Activated CD4-positive, alpha-beta memory T cell treated with anti-CD3 and anti-CD28 coated beads for 36 hours (primary cell): ENCODE measurements around the gene HDHD5. TPM values are rescaled to one million over a fixed set of nuclear protein-coding genes. Genes with fewer than 3 reads are reported as not detected.
"Not testable (repeated sequence)": the region's sequence is repeated elsewhere in the genome, so short reads cannot be mapped to it uniquely, and the experiment has no call there.

ENCODE experiments used
- CTCF ChIA-PET: fragments of 350-600 bp; sonication (Branson Sonifier 250); formaldehyde crosslinking; loops from one replicate; lab custom pipeline; 2021; ENCODE audit warnings: antibody characterized with exemption, inconsistent platforms; lab: Charles Lee
- POLR2A ChIA-PET: fragments of 350-600 bp; sonication (Branson Sonifier 250); formaldehyde crosslinking; loops from one replicate; lab custom pipeline; 2021; ENCODE audit warnings: antibody characterized with exemption; lab: Charles Lee
- DNase-seq: peaks from one replicate; pipeline ENCODE4 v3.0.0-alpha.2; 2020
- H3K27ac Mint-ChIP-seq: one replicate; pipeline ENCODE4 v1.8.0; 2021; ENCODE audit warnings: mixed read lengths
- H3K27me3 Mint-ChIP-seq: one replicate; pipeline ENCODE4 v1.8.0; 2021; ENCODE audit warnings: mixed read lengths
- H3K36me3 Mint-ChIP-seq: one replicate; pipeline ENCODE4 v1.8.0; 2021; ENCODE audit warnings: mixed read lengths
- H3K4me1 Mint-ChIP-seq: one replicate; pipeline ENCODE4 v1.8.0; 2021; ENCODE audit warnings: low read depth, mixed read lengths
- H3K4me3 Mint-ChIP-seq: one replicate; pipeline ENCODE4 v1.8.0; 2021; ENCODE audit warnings: mild to moderate bottlenecking, mixed read lengths
- H3K9me3 Mint-ChIP-seq: one replicate; pipeline ENCODE4 v1.8.0; 2021; ENCODE audit warnings: mixed read lengths
- intact Hi-C: fragments of 100-400 bp; cut with micrococcal nuclease; formaldehyde crosslinking; loops from one replicate; pipeline ENCODE4 v1.15.1; 2023
- total RNA-seq, 2 experiments: library from RNA; stranded (reverse); gene quantifications; one replicate each; pipeline ENCODE4 v1.2.3, GENCODE V29; 2021

Gene HDHD5
- total RNA-seq, 2 experiments from 2014 or later = 42.2 to 42.9 TPM

DNA sequence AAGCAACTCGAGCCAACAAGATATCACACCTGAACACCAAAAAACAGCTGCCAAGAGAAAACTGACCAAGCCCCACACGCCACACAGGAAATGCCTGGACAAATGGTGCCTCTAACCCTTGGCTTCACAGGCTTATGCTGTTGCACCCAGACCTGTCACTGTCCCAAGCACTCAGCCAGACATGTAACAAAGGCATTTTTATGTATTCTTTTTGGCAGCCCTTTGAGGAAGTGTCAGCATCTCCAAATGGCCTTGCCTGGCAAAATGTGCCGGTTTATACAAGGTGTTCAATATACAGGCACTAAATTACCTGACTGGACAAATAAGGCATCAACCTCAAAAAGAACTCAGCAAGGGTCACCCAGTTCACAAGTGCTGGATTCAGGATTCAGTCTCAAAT lies 6.1 kb downstream of the HDHD5 start:
- Mint-ChIP-seq H3K36me3 (no peaks in the 10 kb centered on the region), H3K4me1 (peaks cover 24% of the 10 kb centered on the region), H3K9me3 (no peaks in the 10 kb centered on the region), H3K27ac (no peak overlapping the region), H3K4me3 (no peak overlapping the region), H3K27me3 (no peaks in the 10 kb centered on the region)
- intact Hi-C loops = no loop called here
- POLR2A ChIA-PET = no interaction called here
- DNase-seq = no peak
- CTCF ChIA-PET = interaction anchor here (1.2 kb wide), 1 partner anchor 18 kb away, joined by 4 read pairs; no protein-coding TSS in a partner anchor

GRCh38 chr22:17152340-17152739 lies 6.7 kb downstream of the HDHD5 start:
- Mint-ChIP-seq H3K27me3 (no peaks in the 10 kb centered on the region), H3K4me3 (no peak overlapping the region), H3K27ac (no peak overlapping the region), H3K4me1 (peaks cover 17% of the 10 kb centered on the region), H3K9me3 (no peaks in the 10 kb centered on the region), H3K36me3 (peaks cover 3% of the 10 kb centered on the region)
- intact Hi-C loops = no loop called here
- DNase-seq = no peak
- ChIA-PET CTCF (no interaction called here), POLR2A (no interaction called here)

GRCh38 chr22:17149076-17149815 lies 9.8 kb downstream of the HDHD5 start:
- H3K27ac Mint-ChIP-seq = no peak overlapping the region
- no peak for DNase-seq
- peaks cover 3% of the 10 kb centered on the region for H3K36me3 Mint-ChIP-seq
- peaks cover 4% of the 10 kb centered on the region for H3K4me1 Mint-ChIP-seq
- H3K4me3 Mint-ChIP-seq = no peak overlapping the region
- ChIA-PET CTCF (interaction anchor here (3.3 kb wide), 1 partner anchor 22 kb away, joined by 16 read pairs; no protein-coding TSS in a partner anchor), POLR2A (no interaction called here)
- intact Hi-C loops = no loop called here
- H3K27me3 Mint-ChIP-seq = no peaks in the 10 kb centered on the region
- no peaks in the 10 kb centered on the region for H3K9me3 Mint-ChIP-seq

- H3K4me3 Mint-ChIP-seq, H3K27me3 Mint-ChIP-seq, intact Hi-C loops, H3K36me3 Mint-ChIP-seq, DNase-seq, H3K4me1 Mint-ChIP-seq, H3K27ac Mint-ChIP-seq, POLR2A ChIA-PET, CTCF ChIA-PET, H3K9me3 Mint-ChIP-seq: not testable (repeated sequence)
Measured at GRCh38 chr22:17147458-17147857, 11.6 kb downstream of the HDHD5 start.

DNA sequence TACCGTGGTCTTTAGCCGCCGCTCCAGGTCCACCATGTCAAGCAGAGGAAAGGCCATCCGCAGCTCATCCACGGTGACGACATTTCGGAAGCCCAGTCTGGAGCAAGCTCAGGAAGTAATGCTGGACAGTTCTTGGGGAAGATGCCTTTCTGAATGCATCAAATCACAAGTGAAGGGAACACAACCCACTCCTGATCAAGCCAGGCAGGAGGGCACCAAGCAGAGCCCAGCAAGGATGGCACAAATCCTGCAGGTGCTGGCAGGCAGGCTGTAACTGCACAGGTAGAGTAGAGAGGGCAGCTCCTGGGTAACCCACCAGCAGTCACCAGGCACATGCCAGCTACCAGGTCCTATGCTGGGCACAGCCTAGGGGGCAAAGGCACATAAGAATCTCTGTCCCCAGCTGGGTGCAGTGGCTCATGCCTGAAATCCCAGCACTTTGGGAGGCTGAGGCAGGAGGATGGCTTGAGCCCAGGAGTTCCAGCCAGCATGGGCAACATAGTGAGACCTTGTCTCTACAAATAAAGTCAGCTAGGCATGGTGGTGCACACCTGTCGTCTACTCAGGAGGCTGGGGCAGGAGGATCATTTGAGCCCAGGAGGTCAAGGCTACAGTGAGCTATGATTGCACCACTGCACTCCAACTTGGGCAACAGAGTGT lies 13.9 kb downstream of the HDHD5 start:
- no peak for DNase-seq
- POLR2A ChIA-PET = no interaction called here
- no peaks in the 10 kb centered on the region for H3K27me3 Mint-ChIP-seq
- intact Hi-C loops = no loop called here
- no peak overlapping the region for H3K27ac Mint-ChIP-seq
- CTCF ChIA-PET = interaction anchor here (0.7 kb wide), 2 partner anchors 20 to 75 kb away, joined by 3 read pairs; no protein-coding TSS in a partner anchor
- no peak overlapping the region for H3K4me3 Mint-ChIP-seq
- no peaks in the 10 kb centered on the region for H3K4me1 Mint-ChIP-seq
- H3K9me3 Mint-ChIP-seq = no peaks in the 10 kb centered on the region
- peaks cover 18% of the 10 kb centered on the region for H3K36me3 Mint-ChIP-seq

GRCh38 chr22:17143826-17144225 lies 15.3 kb downstream of the HDHD5 start:
- no peak for DNase-seq
- no peaks in the 10 kb centered on the region for H3K4me1 Mint-ChIP-seq
- CTCF ChIA-PET = no interaction called here
- H3K27me3 Mint-ChIP-seq = no peaks in the 10 kb centered on the region
- intact Hi-C loops = no loop called here
- POLR2A ChIA-PET = no interaction called here
- peaks cover 21% of the 10 kb centered on the region for H3K36me3 Mint-ChIP-seq
- H3K4me3 Mint-ChIP-seq = no peak overlapping the region
- no peaks in the 10 kb centered on the region for H3K9me3 Mint-ChIP-seq
- no peak overlapping the region for H3K27ac Mint-ChIP-seq

GRCh38 chr22:17143101-17143500 lies 16.0 kb downstream of the HDHD5 start:
- POLR2A ChIA-PET = no interaction called here

DNA sequence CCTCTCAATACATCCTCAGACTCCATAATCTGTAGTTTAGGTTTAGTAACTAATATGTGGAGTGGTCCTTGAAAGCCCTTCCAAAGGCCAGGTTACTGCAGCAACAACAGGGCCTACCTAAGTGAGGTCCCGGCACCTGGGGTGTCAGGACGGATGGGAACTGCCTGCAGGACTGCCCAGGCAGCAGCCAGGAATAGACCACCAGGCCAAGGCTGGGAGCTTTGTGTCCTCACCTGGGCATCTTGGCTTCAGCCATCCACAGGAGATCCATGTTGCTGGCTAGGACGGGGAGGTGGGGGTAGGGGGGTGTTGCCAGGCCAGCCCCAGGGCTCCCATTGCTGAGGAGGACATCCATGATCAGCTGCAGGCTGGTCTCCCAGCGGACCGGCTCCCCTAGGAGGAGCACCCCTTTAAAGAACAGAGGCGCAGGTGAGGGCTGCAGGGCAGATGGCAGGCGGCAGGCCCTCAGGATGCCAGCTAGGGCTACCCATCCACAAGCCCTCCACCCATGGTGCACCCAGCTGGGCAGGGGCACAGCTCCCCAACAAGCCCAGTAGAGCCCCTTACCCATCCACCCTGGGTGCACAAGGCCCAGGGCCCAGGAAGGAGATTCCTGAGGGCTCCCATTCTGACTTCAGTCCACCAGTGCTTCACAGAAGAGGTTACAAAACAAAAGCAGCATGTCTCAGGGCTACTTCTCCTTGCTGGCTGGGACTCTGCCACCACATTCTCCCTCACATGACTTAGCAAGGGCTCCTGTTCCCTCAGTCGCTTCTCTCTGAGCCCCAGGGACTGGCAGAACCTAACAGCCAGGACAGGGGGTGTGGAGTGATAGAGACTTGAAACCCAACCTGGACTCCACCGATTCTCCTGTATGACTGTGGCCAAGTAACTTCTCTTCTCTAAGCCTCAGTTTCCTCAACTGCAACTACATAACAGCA lies 18.0 kb downstream of the HDHD5 start:
- intact Hi-C loops = no loop called here
- no peaks in the 10 kb centered on the region for H3K4me1 Mint-ChIP-seq
- no peak for DNase-seq
- H3K4me3 Mint-ChIP-seq = no peak overlapping the region
- no peaks in the 10 kb centered on the region for H3K9me3 Mint-ChIP-seq
- no peaks in the 10 kb centered on the region for H3K27me3 Mint-ChIP-seq
- POLR2A ChIA-PET = no interaction called here
- CTCF ChIA-PET = interaction anchor here (0.6 kb wide), 1 partner anchor 72 kb away, joined by 3 read pairs; no protein-coding TSS in a partner anchor
- H3K27ac Mint-ChIP-seq = no peak overlapping the region
- peaks cover 21% of the 10 kb centered on the region for H3K36me3 Mint-ChIP-seq

More at GRCh38 chr22:17143101-17143500, 16.0 kb downstream of the HDHD5 start:
- intact Hi-C loops = no loop called here
- no peaks in the 10 kb centered on the region for H3K4me1 Mint-ChIP-seq
- H3K4me3 Mint-ChIP-seq = no peak overlapping the region
- no peaks in the 10 kb centered on the region for H3K27me3 Mint-ChIP-seq
- H3K36me3 Mint-ChIP-seq = peaks cover 21% of the 10 kb centered on the region
- no peak for DNase-seq
- no peaks in the 10 kb centered on the region for H3K9me3 Mint-ChIP-seq
- CTCF ChIA-PET = no interaction called here
- H3K27ac Mint-ChIP-seq = no peak overlapping the region

DNA sequence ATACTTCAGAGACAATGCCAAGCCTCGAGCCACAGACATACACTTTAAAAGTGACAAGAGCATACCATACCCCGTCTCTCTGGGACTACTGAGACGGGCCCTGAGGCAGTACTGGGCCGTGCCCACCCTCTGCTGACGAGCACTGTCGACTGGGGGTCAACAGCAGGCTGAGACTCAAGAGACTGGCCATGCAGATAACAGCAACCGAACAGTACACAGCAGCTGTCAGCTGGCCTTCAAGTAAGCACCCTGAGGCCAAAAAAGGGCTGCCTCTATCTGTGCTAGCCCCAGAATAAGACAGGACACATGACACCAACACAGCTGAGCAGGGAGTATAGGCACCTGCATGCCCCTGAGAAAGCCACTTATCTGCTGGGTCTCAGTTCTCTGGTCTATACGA lies 19.1 kb downstream of the HDHD5 start:
- Mint-ChIP-seq H3K36me3 (peaks cover 21% of the 10 kb centered on the region), H3K4me1 (no peaks in the 10 kb centered on the region), H3K27ac (no peak overlapping the region), H3K4me3 (no peak overlapping the region), H3K9me3 (no peaks in the 10 kb centered on the region), H3K27me3 (no peaks in the 10 kb centered on the region)
- ChIA-PET POLR2A (no interaction called here), CTCF (no interaction called here)
- DNase-seq = no peak
- intact Hi-C loops = no loop called here

DNA sequence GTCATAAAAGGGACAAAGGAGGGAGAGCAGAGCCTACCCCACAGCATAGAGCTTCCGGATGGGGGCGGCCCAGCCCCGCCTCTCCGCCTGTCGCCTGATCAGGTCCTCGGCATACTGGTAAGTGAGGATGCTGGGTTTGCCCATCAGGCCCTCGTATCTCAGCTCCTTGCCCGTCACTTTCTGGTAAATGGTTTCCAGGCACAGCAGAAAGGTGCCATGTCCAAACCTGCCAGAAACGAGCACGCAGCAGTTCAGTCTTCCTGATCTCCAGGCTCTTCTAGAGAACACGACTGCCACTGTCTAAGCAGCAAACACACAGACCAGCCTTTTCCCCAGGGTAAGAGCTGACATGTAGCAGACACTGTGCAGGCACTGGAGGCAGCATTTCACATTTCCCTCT lies 20.6 kb downstream of the HDHD5 start:
- no peak for DNase-seq
- Mint-ChIP-seq H3K27ac (no peak overlapping the region), H3K36me3 (peaks cover 22% of the 10 kb centered on the region), H3K9me3 (no peaks in the 10 kb centered on the region), H3K27me3 (no peaks in the 10 kb centered on the region), H3K4me3 (no peak overlapping the region), H3K4me1 (no peaks in the 10 kb centered on the region)
- POLR2A ChIA-PET = no interaction called here
- CTCF ChIA-PET = no interaction called here
- intact Hi-C loops = no loop called here

DNA sequence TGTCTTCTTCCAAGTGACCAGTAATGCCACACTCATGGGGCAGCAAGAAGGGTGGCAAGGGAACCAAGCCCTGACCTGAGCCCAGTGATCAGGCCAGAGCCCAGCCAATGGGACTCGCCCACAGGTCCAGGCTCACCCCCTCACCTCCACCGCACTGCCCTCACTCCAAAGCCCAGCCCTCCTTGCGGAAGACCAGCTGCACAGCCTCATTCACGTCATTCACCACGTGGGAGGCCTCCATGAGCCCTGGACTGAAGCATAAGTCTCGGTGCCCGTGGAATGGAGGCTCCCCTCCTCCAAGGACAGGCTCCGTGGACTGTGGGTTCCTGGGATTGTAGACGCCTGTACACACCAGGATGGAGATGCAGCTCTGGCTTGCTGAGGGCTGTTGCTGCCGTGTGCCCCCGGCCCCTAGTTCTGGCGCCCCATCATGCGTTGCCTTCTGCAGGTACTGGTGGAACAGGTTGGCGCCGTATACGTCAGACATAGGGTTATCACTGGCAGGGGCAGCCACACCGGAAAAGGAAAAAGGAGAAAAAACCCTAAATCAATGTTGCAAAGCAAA lies 21.1 kb downstream of the HDHD5 start:
- no peaks in the 10 kb centered on the region for H3K4me1 Mint-ChIP-seq
- POLR2A ChIA-PET = no interaction called here
- no peaks in the 10 kb centered on the region for H3K27me3 Mint-ChIP-seq
- peaks cover 21% of the 10 kb centered on the region for H3K36me3 Mint-ChIP-seq
- no peak overlapping the region for H3K27ac Mint-ChIP-seq
- H3K4me3 Mint-ChIP-seq = no peak overlapping the region
- no peaks in the 10 kb centered on the region for H3K9me3 Mint-ChIP-seq
- no peak for DNase-seq
- intact Hi-C loops = no loop called here
- CTCF ChIA-PET = no interaction called here

GRCh38 chr22:17137170-17137569 lies 21.9 kb downstream of the HDHD5 start:
- DNase-seq = no peak
- intact Hi-C loops = no loop called here
- Mint-ChIP-seq H3K4me3 (no peak overlapping the region), H3K27ac (no peak overlapping the region), H3K27me3 (no peaks in the 10 kb centered on the region), H3K4me1 (no peaks in the 10 kb centered on the region), H3K36me3 (peaks cover 19% of the 10 kb centered on the region), H3K9me3 (no peaks in the 10 kb centered on the region)
- CTCF ChIA-PET = interaction anchor here (1.0 kb wide), 1 partner anchor 34 kb away, joined by 3 read pairs; no protein-coding TSS in a partner anchor
- POLR2A ChIA-PET = no interaction called here
